HFF-Myc (cell line): ENCODE measurements around the gene VAX1.

Source experiments
- DNase-seq: peaks from one replicate; pipeline ENCODE4 v3.0.0-alpha.2; 2011; ENCODE audit warnings: low read depth; ENCODE audit errors: extremely low read depth
- H3K4me3 ChIP-seq: replicated peaks from 2 replicates; pipeline ENCODE4 v1.5.1; 2011; ENCODE audit warnings: low read depth, mild to moderate bottlenecking, control low read depth, low read length
- CTCF ChIP-seq: IDR thresholded peaks from 2 replicates; pipeline ENCODE4 v1.5.1; 2012; ENCODE audit warnings: mild to moderate bottlenecking, low read depth, low read length, control low read depth; ENCODE audit errors: missing control alignments

VAX1 gene

GRCh38 chr10:117152668-117153067 is 14.6 kb upstream of the VAX1 start:
- TF ChIP-seq CTCF = no peak
- DNase-seq = no peak
- no peak overlapping the region for H3K4me3 ChIP-seq

GRCh38 chr10:117148284-117148683 is 10.2 kb upstream of the VAX1 start:
- no peak for DNase-seq
- no peak overlapping the region for H3K4me3 ChIP-seq
- TF ChIP-seq CTCF = no peak

- no peak for DNase-seq
- H3K4me3 ChIP-seq = no peak overlapping the region
- no peak for TF ChIP-seq CTCF
These were observed 6.9 kb upstream of the VAX1 start for GRCh38 chr10:117145019-117145418.

GRCh38 chr10:117143103-117143823 is 5.2 kb upstream of the VAX1 start:
- DNase-seq = no peak
- H3K4me3 ChIP-seq = no peak overlapping the region
- no peak for TF ChIP-seq CTCF

- no peak for DNase-seq
- H3K4me3 ChIP-seq = no peak overlapping the region
These were observed 2.4 kb upstream of the VAX1 start for GRCh38 chr10:117140525-117140902.

GRCh38 chr10:117139581-117140524 is 1.8 kb upstream of the VAX1 start:
- no peak for TF ChIP-seq CTCF
- no peak for DNase-seq
- H3K4me3 ChIP-seq = no peak overlapping the region

More at GRCh38 chr10:117140525-117140902, 2.4 kb upstream of the VAX1 start:
- no peak for TF ChIP-seq CTCF
